DND-41 (cell line): ENCODE results near the gene CDC42EP1.

Experiments
- ATAC-seq: fragments of 200-7000 bp; cut with Tn5 transposase; 3 replicates; pipeline ENCODE4 v1.9.1; 2021; ENCODE audit warnings: low read depth; ENCODE audit not compliant: insufficient read depth
- DNase-seq: peaks from one replicate; pipeline ENCODE4 v3.0.0-alpha.2; 2020
- H2AFZ ChIP-seq: 2 replicates; pipeline ENCODE4 v1.6.0; 2012; ENCODE audit warnings: low read depth, low read length
- H3K27ac ChIP-seq: 2 replicates; pipeline ENCODE4 v1.5.1; 2012; ENCODE audit warnings: low read length, inconsistent platforms
- H3K27me3 ChIP-seq: fragments of 200-600 bp; sonication (generic); 2 replicates; pipeline ENCODE4 v1.6.0; 2012; ENCODE audit warnings: low read length, mild to moderate bottlenecking, inconsistent platforms; ENCODE audit not compliant: insufficient read depth, poor library complexity
- H3K36me3 ChIP-seq: 2 replicates; pipeline ENCODE4 v1.5.1; 2012; ENCODE audit warnings: low read length, inconsistent platforms; ENCODE audit not compliant: insufficient read depth
- H3K4me1 ChIP-seq: 2 replicates; pipeline ENCODE4 v1.5.1; 2012; ENCODE audit warnings: mild to moderate bottlenecking, low read length; ENCODE audit not compliant: insufficient read depth
- H3K4me2 ChIP-seq: 2 replicates; pipeline ENCODE4 v1.6.0; 2012; ENCODE audit warnings: mild to moderate bottlenecking, moderate library complexity, low read length, inconsistent platforms; ENCODE audit not compliant: insufficient read depth
- H3K4me3 ChIP-seq, 2 experiments: fragments of 200-600 bp in 1 of 2; shearing (Covaris generic) in 1 of 2; 2 replicates each; pipeline ENCODE4 v1.5.1; 2012 to 2016; ENCODE audit warnings: inconsistent platforms in 2 of 2, low read length in 2 of 2, mild to moderate bottlenecking in 2 of 2, low read depth in 1 of 2, moderate library complexity in 1 of 2
- H3K79me2 ChIP-seq: 2 replicates; pipeline ENCODE4 v1.6.0; 2012; ENCODE audit warnings: low read length, inconsistent platforms; ENCODE audit not compliant: insufficient read depth
- H3K9ac ChIP-seq: 2 replicates; pipeline ENCODE4 v1.6.0; 2012; ENCODE audit warnings: low read depth, mild to moderate bottlenecking, inconsistent platforms, low read length, moderate library complexity
- H3K9me3 ChIP-seq: 2 replicates; pipeline ENCODE4 v1.5.1; 2012; ENCODE audit warnings: low read length, moderate library complexity, mild to moderate bottlenecking, inconsistent platforms; ENCODE audit not compliant: insufficient read depth, severe bottlenecking
- H4K20me1 ChIP-seq: 2 replicates; pipeline ENCODE4 v1.6.0; 2012; ENCODE audit warnings: low read length; ENCODE audit not compliant: insufficient read depth
- CTCF ChIP-seq: IDR thresholded peaks from 2 replicates; pipeline ENCODE4 v1.5.1; 2012; ENCODE audit warnings: borderline replicate concordance, low read length, moderate library complexity, mild to moderate bottlenecking; ENCODE audit not compliant: poor library complexity, severe bottlenecking; ENCODE audit errors: extremely low read depth
- EZH2 ChIP-seq: IDR thresholded peaks from 3 replicates; pipeline ENCODE4 v1.6.1; 2012; ENCODE audit warnings: borderline replicate concordance, low read depth, mild to moderate bottlenecking, moderate library complexity, low read length, inconsistent platforms; ENCODE audit not compliant: severe bottlenecking

Gene CDC42EP1

DNA sequence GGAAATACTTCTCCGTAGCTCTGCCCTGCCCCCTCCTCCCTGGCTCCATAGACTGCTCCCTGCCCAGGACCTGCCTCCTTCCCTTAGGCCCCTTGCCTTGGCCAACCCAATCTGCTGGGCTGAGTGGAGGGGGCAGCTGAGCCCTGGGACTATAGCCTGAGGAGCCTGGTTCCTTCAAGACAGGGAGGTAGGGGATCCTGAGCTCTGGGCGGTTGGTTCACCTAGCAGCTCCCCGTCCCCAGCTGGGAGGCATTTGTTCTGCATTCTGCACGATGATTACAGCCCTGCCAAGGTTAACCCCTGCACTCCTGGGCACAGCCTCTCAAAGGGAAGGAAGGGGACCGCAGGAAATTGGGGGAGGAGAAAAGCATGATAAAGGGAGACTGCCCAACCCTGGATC is 3.6 kb upstream of the CDC42EP1 start:
- Histone ChIP-seq H3K79me2 (no peaks in the 10 kb centered on the region), H3K27me3 (peaks cover 7% of the 10 kb centered on the region), H3K36me3 (no peaks in the 10 kb centered on the region), H3K9ac (no peak overlapping the region), H3K4me3 (no peak overlapping the region), H3K4me1 (no peaks in the 10 kb centered on the region), H4K20me1 (no peaks in the 10 kb centered on the region), H3K4me2 (no peak overlapping the region), H2AFZ (no peak overlapping the region), H3K27ac (no peak overlapping the region), H3K9me3 (no peaks in the 10 kb centered on the region)
- ATAC-seq: no peak
- no peak for DNase-seq
- no peak for TF ChIP-seq EZH2
- no peak for TF ChIP-seq CTCF

DNA sequence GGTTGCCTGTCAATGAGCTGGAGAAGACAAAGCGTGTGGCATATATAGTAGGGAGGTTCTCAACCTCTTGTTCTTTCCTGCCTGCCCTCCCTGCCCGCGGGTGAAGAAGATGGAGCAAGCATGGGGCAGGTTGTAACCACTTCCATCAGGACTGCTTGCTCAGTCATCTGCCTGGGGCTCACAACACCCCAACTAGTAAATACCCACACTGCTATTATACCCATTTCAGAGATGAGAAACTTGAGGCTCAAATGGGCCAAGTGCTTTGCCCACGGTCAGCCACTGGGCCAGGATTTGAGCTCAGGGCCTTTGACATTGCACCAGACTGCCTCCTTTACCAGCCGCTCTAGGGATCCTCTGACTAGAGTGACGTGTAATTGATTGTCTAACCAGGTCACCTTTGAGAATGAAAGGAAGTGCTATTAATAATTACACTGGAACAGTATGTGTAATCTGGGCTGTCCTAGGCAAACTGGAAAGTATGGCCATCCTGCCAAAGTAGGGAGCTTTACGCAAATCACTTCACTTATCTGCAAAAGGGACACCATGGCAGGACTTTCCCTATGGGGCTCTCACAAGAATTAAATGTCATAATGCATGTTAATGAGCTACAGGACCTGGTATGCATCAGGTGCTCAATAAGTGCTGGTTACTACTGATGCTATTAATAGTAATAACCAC is 2.8 kb upstream of the CDC42EP1 start:
- Histone ChIP-seq H3K36me3 (no peaks in the 10 kb centered on the region), H3K4me2 (no peak overlapping the region), H3K9me3 (no peaks in the 10 kb centered on the region), H3K4me3 (no peak overlapping the region), H3K27ac (no peak overlapping the region), H3K4me1 (no peaks in the 10 kb centered on the region), H2AFZ (no peak overlapping the region), H3K9ac (no peak overlapping the region), H4K20me1 (no peaks in the 10 kb centered on the region), H3K27me3 (peaks cover 7% of the 10 kb centered on the region), H3K79me2 (no peaks in the 10 kb centered on the region)
- no peak for DNase-seq
- ATAC-seq: no peak
- TF ChIP-seq EZH2: no peak
- no peak for TF ChIP-seq CTCF

DNA sequence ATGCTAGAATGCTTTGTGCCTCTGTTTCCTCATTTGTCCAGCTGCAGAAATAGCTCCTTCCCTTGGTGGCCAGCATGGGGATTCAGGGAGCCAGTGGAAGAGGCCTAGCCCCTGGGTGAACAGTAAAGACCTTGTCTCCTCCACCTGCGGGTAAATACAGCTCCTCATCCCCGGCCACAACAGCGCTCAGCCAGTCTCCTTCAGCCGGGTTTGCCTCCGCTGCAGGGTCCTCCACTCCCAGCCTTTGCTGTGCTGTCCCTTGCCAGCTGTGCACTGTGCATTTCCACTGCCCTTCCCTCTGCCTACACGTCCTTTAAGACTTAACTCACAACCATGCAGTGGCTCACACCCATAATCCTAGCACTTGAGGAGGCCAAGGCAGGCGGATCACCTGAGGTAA is 1.5 kb upstream of the CDC42EP1 start:
- Histone ChIP-seq H3K9me3 (no peaks in the 10 kb centered on the region), H3K4me1 (no peaks in the 10 kb centered on the region), H3K79me2 (no peaks in the 10 kb centered on the region), H3K27me3 (peaks cover 6% of the 10 kb centered on the region), H2AFZ (no peak overlapping the region), H3K4me2 (no peak overlapping the region), H3K9ac (no peak overlapping the region), H3K4me3 (no peak overlapping the region), H3K27ac (no peak overlapping the region), H3K36me3 (no peaks in the 10 kb centered on the region), H4K20me1 (0 out of 2 replicates have a peak, but pooled peaks cover 1% of the 10 kb centered on the region)
- DNase-seq (no peak), ATAC-seq (no peak)
- no peak for TF ChIP-seq CTCF
- TF ChIP-seq EZH2: no peak

- H3K79me2 ChIP-seq: no peaks in the 10 kb centered on the region
- H3K27ac ChIP-seq: no peak overlapping the region
- H4K20me1 ChIP-seq: 0 out of 2 replicates have a peak, but pooled peaks cover 7% of the 10 kb centered on the region
Measured at GRCh38 chr22:37559521-37559900, 769 bp upstream of the CDC42EP1 start.

More at GRCh38 chr22:37559521-37559900, 769 bp upstream of the CDC42EP1 start:
- no peaks in the 10 kb centered on the region for H3K4me1 ChIP-seq
- ATAC-seq: no peak
- no peak for DNase-seq
- TF ChIP-seq CTCF: no peak
- TF ChIP-seq EZH2: no peak
- no peak overlapping the region for H2AFZ ChIP-seq
- no peaks in the 10 kb centered on the region for H3K9me3 ChIP-seq
- H3K9ac ChIP-seq: no peak overlapping the region
- no peak overlapping the region for H3K4me2 ChIP-seq
- peaks cover 2% of the 10 kb centered on the region for H3K27me3 ChIP-seq
- H3K36me3 ChIP-seq: no peaks in the 10 kb centered on the region
- no peak overlapping the region for H3K4me3 ChIP-seq
